Activated B cell treated with CpG ODN at 0.5 μM for 24 hours (primary cell): ENCODE results near the gene ITGA7. TPM values are rescaled to one million over a fixed set of nuclear protein-coding genes. Genes with fewer than 3 reads are reported as not detected.
A peak's percentile ranks its signal among the peaks of the same experiment; 100 is the strongest.

Experiments
- ATAC-seq: fragments of 200-7000 bp; cut with Tn5 transposase; one replicate; pipeline ENCODE4 v1.10.0; 2021; ENCODE audit warnings: low read depth, mild to moderate bottlenecking, moderate library complexity
- CTCF ChIA-PET: fragments of 350-600 bp; sonication (Branson Sonifier 250); formaldehyde crosslinking; loops from one replicate; lab custom pipeline; 2021; ENCODE audit warnings: antibody characterized with exemption; lab: Charles Lee
- POLR2A ChIA-PET: fragments of 350-600 bp; sonication (Branson Sonifier 250); formaldehyde crosslinking; loops from one replicate; lab custom pipeline; 2021; ENCODE audit warnings: antibody characterized with exemption; lab: Charles Lee
- DNase-seq: peaks from one replicate; pipeline ENCODE4 v3.0.0; 2022
- H3K27ac Mint-ChIP-seq: one replicate; pipeline ENCODE4 v1.8.0; 2020; ENCODE audit warnings: mixed read lengths
- H3K27me3 Mint-ChIP-seq: one replicate; pipeline ENCODE4 v1.8.0; 2021; ENCODE audit warnings: mixed read lengths
- H3K36me3 Mint-ChIP-seq: one replicate; pipeline ENCODE4 v1.8.0; 2021; ENCODE audit warnings: low read depth, mixed read lengths
- H3K4me1 Mint-ChIP-seq: one replicate; pipeline ENCODE4 v1.8.0; 2021; ENCODE audit warnings: mixed read lengths
- H3K4me3 Mint-ChIP-seq: one replicate; pipeline ENCODE4 v1.8.0; 2020; ENCODE audit warnings: mild to moderate bottlenecking, mixed read lengths
- H3K9me3 Mint-ChIP-seq: one replicate; pipeline ENCODE4 v1.8.0; 2020; ENCODE audit warnings: mixed read lengths
- CTCF ChIP-seq: fragments of 200-600 bp; IDR thresholded peaks from one replicate; pipeline ENCODE4 v1.8.0; 2022; ENCODE audit warnings: antibody characterized with exemption, mild to moderate bottlenecking
- intact Hi-C: fragments of 100-400 bp; cut with micrococcal nuclease; formaldehyde crosslinking; loops from one replicate; pipeline ENCODE4 v1.15.1; 2024
- total RNA-seq: library from RNA; stranded (reverse); gene quantifications from 2 replicates; pipeline ENCODE4 v1.2.3, GENCODE V29; 2022

Gene ITGA7
- total RNA-seq, 1 donor from 2014 or later, result 1.4 TPM

GRCh38 chr12:55675666-55676065 is 32.0 kb downstream of the ITGA7 start:
- H3K9me3 Mint-ChIP-seq, result no peaks in the 10 kb centered on the region
- POLR2A ChIA-PET, result interaction anchor here (1.0 kb wide), 1 partner anchor 63 kb away, joined by 3 read pairs; no protein-coding TSS in a partner anchor
- no peaks in the 10 kb centered on the region for H3K36me3 Mint-ChIP-seq
- no peak for TF ChIP-seq CTCF
- H3K27me3 Mint-ChIP-seq, result no peaks in the 10 kb centered on the region
- H3K4me3 Mint-ChIP-seq, result no peak overlapping the region
- ATAC-seq, result no peak
- CTCF ChIA-PET, result interaction anchor here (2.9 kb wide), 1 partner anchor 20 kb away, joined by 12 read pairs; no protein-coding TSS in a partner anchor
- no peak for DNase-seq
- H3K4me1 Mint-ChIP-seq, result peaks cover 28% of the 10 kb centered on the region
- intact Hi-C loops, result no loop called here
- no peak overlapping the region for H3K27ac Mint-ChIP-seq

- Mint-ChIP-seq H3K4me3 (peak overlapping the region; percentile 21), H3K27me3 (no peaks in the 10 kb centered on the region), H3K36me3 (no peaks in the 10 kb centered on the region), H3K27ac (peak overlapping the region; percentile 90), H3K9me3 (no peaks in the 10 kb centered on the region), H3K4me1 (peaks cover 28% of the 10 kb centered on the region)
- CTCF ChIA-PET, result interaction anchor here (0.8 to 2.3 kb wide), 7 partner anchors 8 to 65 kb away, joined by 3 to 6 read pairs (median 4); partner anchors contain the start of gene BLOC1S1
- DNase-seq, result no peak
- no peak for TF ChIP-seq CTCF
- intact Hi-C loops, result loop anchor here (2.0 to 5.0 kb wide), 2 partner anchors 33 to 254 kb away; partner anchors contain the start of genes ITGA7 and PYM1
- POLR2A ChIA-PET, result interaction anchor here (0.8 to 1.9 kb wide), 10 partner anchors 9 to 144 kb away, joined by 3 to 16 read pairs (median 5); partner anchors contain the start of genes BLOC1S1, ORMDL2 and SARNP
- peak; percentile 99 for ATAC-seq
Observed at GRCh38 chr12:55673638-55674037, 34.1 kb downstream of the ITGA7 start.

- intact Hi-C loops, result loop anchor here (2.0 to 5.0 kb wide), 2 partner anchors 35 to 256 kb away; partner anchors contain the start of genes ITGA7 and PYM1
- ATAC-seq, result no peak
- ChIA-PET POLR2A (no interaction called here), CTCF (interaction anchor here (1.5 kb wide), 1 partner anchor 15 kb away, joined by 4 read pairs; no protein-coding TSS in a partner anchor)
- no peaks in the 10 kb centered on the region for H3K27me3 Mint-ChIP-seq
- no peak overlapping the region for H3K27ac Mint-ChIP-seq
- H3K9me3 Mint-ChIP-seq, result no peaks in the 10 kb centered on the region
- H3K4me1 Mint-ChIP-seq, result peaks cover 28% of the 10 kb centered on the region
- no peaks in the 10 kb centered on the region for H3K36me3 Mint-ChIP-seq
- no peak overlapping the region for H3K4me3 Mint-ChIP-seq
- no peak for TF ChIP-seq CTCF
- no peak for DNase-seq
Observed at GRCh38 chr12:55671746-55672145, 36.0 kb downstream of the ITGA7 start.

GRCh38 chr12:55670276-55670675 is 37.4 kb downstream of the ITGA7 start:
- TF ChIP-seq CTCF, result no peak
- no peak overlapping the region for H3K4me3 Mint-ChIP-seq
- no peak for ATAC-seq
- H3K4me1 Mint-ChIP-seq, result peaks cover 28% of the 10 kb centered on the region
- H3K9me3 Mint-ChIP-seq, result no peaks in the 10 kb centered on the region
- intact Hi-C loops, result loop anchor here (5.0 kb wide), 1 partner anchor 257 kb away; the partner anchor contains the start of gene PYM1
- ChIA-PET POLR2A (interaction anchor here (1.6 kb wide), 1 partner anchor 46 kb away, joined by 4 read pairs; the partner anchor contains the start of gene BLOC1S1), CTCF (interaction anchor here (1.4 kb wide), 2 partner anchors 14 to 25 kb away, joined by 3 read pairs; no protein-coding TSS in a partner anchor)
- DNase-seq, result no peak
- H3K27ac Mint-ChIP-seq, result no peak overlapping the region
- H3K36me3 Mint-ChIP-seq, result no peaks in the 10 kb centered on the region
- no peaks in the 10 kb centered on the region for H3K27me3 Mint-ChIP-seq

- TF ChIP-seq CTCF, result no peak
- DNase-seq, result no peak
- Mint-ChIP-seq H3K27me3 (no peaks in the 10 kb centered on the region), H3K4me1 (peaks cover under 1% of the 10 kb centered on the region), H3K27ac (no peak overlapping the region), H3K36me3 (no peaks in the 10 kb centered on the region), H3K9me3 (no peaks in the 10 kb centered on the region), H3K4me3 (no peak overlapping the region)
- ChIA-PET POLR2A (interaction anchor here (0.5 to 0.7 kb wide), 2 partner anchors 481 to 1386 kb away, joined by 3 to 7 read pairs; partner anchors contain the start of gene CBX5), CTCF (interaction anchor here (1.3 kb wide), 1 partner anchor 10 kb away, joined by 5 read pairs; no protein-coding TSS in a partner anchor)
- ATAC-seq, result no peak
- intact Hi-C loops, result no loop called here
Observed at GRCh38 chr12:55666508-55666907, 41.2 kb downstream of the ITGA7 start.
